GM12878 (cell line): ENCODE measurements around the gene GPR39.

ENCODE experiments used
- CTCF ChIP-seq, 3 experiments: IDR thresholded peaks in 2 of 3; conservative IDR thresholded peaks in 1 of 3; 2 replicates each; pipeline ENCODE4 v1.5.1; 2011; ENCODE audit warnings: low read depth in 3 of 3, low read length in 3 of 3, mild to moderate bottlenecking in 3 of 3, control low read depth in 2 of 3, moderate library complexity in 2 of 3, inconsistent platforms in 1 of 3, mixed read lengths in 1 of 3; ENCODE audit not compliant: control insufficient read depth in 2 of 3, insufficient read depth in 1 of 3; ENCODE audit errors: extremely low read depth in 1 of 3
- ETV6 ChIP-seq, 2 experiments: fragments of 450-650 bp in 1 of 2; IDR thresholded peaks in 1 of 2; conservative IDR thresholded peaks in 1 of 2; 2 replicates each; pipeline ENCODE4 v1.6.1; 2014; ENCODE audit warnings: antibody characterized with exemption in 1 of 2, borderline replicate concordance in 1 of 2, low read depth in 1 of 2, mild to moderate bottlenecking in 1 of 2, moderate library complexity in 1 of 2
- JUND ChIP-seq: IDR thresholded peaks from 2 replicates; pipeline ENCODE4 v1.6.1; 2012; ENCODE audit warnings: low read depth, mild to moderate bottlenecking, low read length, improper control_type of control experiment, moderate library complexity
- KAT2A ChIP-seq: conservative IDR thresholded peaks from 2 replicates; pipeline ENCODE4 v1.6.1; 2011; ENCODE audit warnings: low read depth, low read length; ENCODE audit not compliant: control insufficient read depth
- LARP7 ChIP-seq: fragments of 450-650 bp; IDR thresholded peaks from 2 replicates; pipeline ENCODE4 v1.6.1; 2017; ENCODE audit warnings: mild to moderate bottlenecking
- PML ChIP-seq: IDR thresholded peaks from 2 replicates; pipeline ENCODE4 v1.6.1; 2012; ENCODE audit warnings: low read length, inconsistent platforms
- POLR2AphosphoS5 ChIP-seq: IDR thresholded peaks from 2 replicates; pipeline ENCODE4 v1.6.1; 2011; ENCODE audit warnings: mild to moderate bottlenecking, low read length, inconsistent platforms
- SMC3 ChIP-seq: IDR thresholded peaks from 2 replicates; pipeline ENCODE4 v1.6.1; 2011; ENCODE audit warnings: low read length, improper control_type of control experiment, borderline replicate concordance
- ZBED1 ChIP-seq: IDR thresholded peaks from 2 replicates; pipeline ENCODE4 v1.6.1; 2016; ENCODE audit warnings: borderline replicate concordance
- ZBTB33 ChIP-seq: fragments of 450-650 bp; IDR thresholded peaks from 2 replicates; pipeline ENCODE4 v1.6.1; 2017; ENCODE audit warnings: mild to moderate bottlenecking

- TF ChIP-seq ZBTB33 (no peak), CTCF (IDR thresholded peaks at IDR 0.05 in 2 of 3, conservative IDR thresholded peaks at IDR 0.05 in 1 of 3; ENCODE audit: control insufficient read depth in 2 of 3, extremely low read depth in 1 of 3, insufficient read depth in 1 of 3, low read depth in 3 of 3, low read length in 3 of 3) (no peak), SMC3 (no peak), ZBED1 (no peak), JUND (no peak), POLR2AphosphoS5 (no peak), PML (no peak), LARP7 (no peak), KAT2A (no peak), ETV6 (conservative IDR thresholded peaks at IDR 0.05 in 1 of 2, IDR thresholded peaks at IDR 0.05 in 1 of 2; ENCODE audit: borderline replicate concordance in 1 of 2, low read depth in 1 of 2) (no peak)
Measured at GRCh38 chr2:132438691-132439090, 22.1 kb downstream of the GPR39 start.
